Lower leg skin (tissue), 3 donors: Measurements from ENCODE around the gene TUBG2.

Experiments used
- CTCF ChIP-seq, 3 donors: fragments of 450-650 bp; IDR thresholded peaks; one replicate each; pipeline ENCODE4 v1.5.1; 2016; ENCODE audit warnings: antibody characterized with exemption in 3 of 3, mild to moderate bottlenecking in 3 of 3, moderate library complexity in 2 of 3
- POLR2A ChIP-seq, 2 donors: fragments of 450-650 bp; IDR thresholded peaks; one replicate each; pipeline ENCODE4 v1.6.1; 2016 to 2017; ENCODE audit warnings: antibody characterized with exemption in 2 of 2, mild to moderate bottlenecking in 1 of 2, moderate library complexity in 1 of 2

GRCh38 chr17:42675965-42676423 is 16.9 kb downstream of the TUBG2 start:
- TF ChIP-seq CTCF (IDR thresholded peaks at IDR 0.05), result no peak
- no peak for TF ChIP-seq POLR2A (IDR thresholded peaks at IDR 0.05)
